HL-60 (cell line): ENCODE results near the gene MAGED4.

ENCODE experiments used
- DNase-seq, 2 experiments: peaks; one replicate each; pipeline ENCODE4 v3.0.0-alpha.2; 2010 to 2020; ENCODE audit warnings: low read depth in 1 of 2, low spot score in 1 of 2
- H3K27ac ChIP-seq: fragments of 250-450 bp; sonication (Bioruptor Pico); replicated peaks from 2 replicates; pipeline ENCODE4 v1.5.1; 2020; ENCODE audit warnings: mild to moderate bottlenecking, moderate library complexity
- H3K27me3 ChIP-seq: fragments of 250-450 bp; sonication (Bioruptor Pico); 2 replicates; pipeline ENCODE4 v1.5.1; 2021; ENCODE audit warnings: mild to moderate bottlenecking, moderate library complexity; ENCODE audit not compliant: insufficient read depth, poor library complexity, severe bottlenecking
- H3K4me3 ChIP-seq: replicated peaks from 2 replicates; pipeline ENCODE4 v1.5.1; 2011; ENCODE audit warnings: mild to moderate bottlenecking, control low read depth, low read length; ENCODE audit not compliant: insufficient read depth
- CTCF ChIP-seq: IDR thresholded peaks from one replicate; pipeline ENCODE4 v1.5.1; 2011; ENCODE audit warnings: low read length, control low read depth, inconsistent platforms; ENCODE audit not compliant: insufficient read depth
- GABPA ChIP-seq: IDR thresholded peaks from 2 replicates; pipeline ENCODE4 v1.6.1; 2012; ENCODE audit warnings: low read depth
- POLR2AphosphoS5 ChIP-seq: IDR thresholded peaks from 2 replicates; pipeline ENCODE4 v1.6.1; 2012; ENCODE audit warnings: low read depth
- REST ChIP-seq: IDR thresholded peaks from 2 replicates; pipeline ENCODE4 v1.6.1; 2012; ENCODE audit warnings: low read depth; ENCODE audit not compliant: insufficient replicate concordance
- SPI1 ChIP-seq: IDR thresholded peaks from 2 replicates; pipeline ENCODE4 v1.6.1; 2012; ENCODE audit warnings: low read depth, mild to moderate bottlenecking, borderline replicate concordance

Gene MAGED4

GRCh38 chrX:52216541-52216940 lies 31.9 kb downstream of the MAGED4 start:
- no peak for DNase-seq
- Histone ChIP-seq H3K27me3 (no peaks in the 10 kb centered on the region), H3K4me3 (no peak overlapping the region), H3K27ac (no peak overlapping the region)
- TF ChIP-seq GABPA = no peak
- TF ChIP-seq POLR2AphosphoS5 = no peak
- no peak for TF ChIP-seq SPI1
- no peak for TF ChIP-seq CTCF
- no peak for TF ChIP-seq REST

- no peaks in the 10 kb centered on the region for H3K27me3 ChIP-seq
- TF ChIP-seq CTCF (no peak), POLR2AphosphoS5 (no peak), SPI1 (no peak), GABPA (no peak), REST (no peak)
- no peak overlapping the region for H3K4me3 ChIP-seq
- no peak overlapping the region for H3K27ac ChIP-seq
- DNase-seq = no peak
Observed at GRCh38 chrX:52217494-52218160, 32.9 kb downstream of the MAGED4 start.

- Histone ChIP-seq H3K27ac (no peak overlapping the region), H3K4me3 (no peak overlapping the region), H3K27me3 (no peaks in the 10 kb centered on the region)
- no peak for TF ChIP-seq SPI1
- peak; percentile 72 for TF ChIP-seq REST
- TF ChIP-seq GABPA = no peak
- no peak for DNase-seq
Observed at GRCh38 chrX:52220936-52221335, 36.2 kb downstream of the MAGED4 start.
